Mesendoderm (in vitro differentiated cells): ENCODE data around the gene COX11.
A peak's percentile ranks its signal among the peaks of the same experiment; 100 is the strongest.

Source experiments
- DNase-seq: peaks from one replicate; pipeline ENCODE4 v3.0.0; 2013
- H2AK5ac ChIP-seq: 2 replicates; pipeline ENCODE4 v1.6.1; 2013; ENCODE audit warnings: low read length, inconsistent platforms
- H2BK120ac ChIP-seq: 2 replicates; pipeline ENCODE4 v1.6.1; 2013; ENCODE audit warnings: low read depth, mild to moderate bottlenecking, low read length, moderate library complexity, mixed read lengths
- H2BK15ac ChIP-seq: replicated peaks from 2 replicates; pipeline ENCODE4 v1.6.1; 2013; ENCODE audit warnings: low read depth, mild to moderate bottlenecking, moderate library complexity
- H2BK5ac ChIP-seq: 2 replicates; pipeline ENCODE4 v1.6.1; 2013; ENCODE audit warnings: low read length, inconsistent platforms
- H3K18ac ChIP-seq: 2 replicates; pipeline ENCODE4 v1.6.1; 2013; ENCODE audit warnings: mild to moderate bottlenecking, low read length, mixed read lengths
- H3K23ac ChIP-seq: one replicate; pipeline ENCODE4 v1.6.1; 2013; ENCODE audit warnings: low read length
- H3K27ac ChIP-seq: 2 replicates; pipeline ENCODE4 v1.5.1; 2013; ENCODE audit warnings: low read depth, mild to moderate bottlenecking, inconsistent platforms, low read length, moderate library complexity
- H3K27me3 ChIP-seq: 2 replicates; pipeline ENCODE4 v1.6.1; 2013; ENCODE audit warnings: low read length, control low read depth, mild to moderate bottlenecking, inconsistent platforms; ENCODE audit not compliant: insufficient read depth, poor library complexity
- H3K36me3 ChIP-seq: 2 replicates; pipeline ENCODE4 v1.6.1; 2013; ENCODE audit warnings: low read length, inconsistent platforms; ENCODE audit not compliant: control insufficient read depth, insufficient read depth
- H3K4ac ChIP-seq: one replicate; pipeline ENCODE4 v1.6.1; 2013; ENCODE audit warnings: low read depth, mild to moderate bottlenecking, low read length, moderate library complexity
- H3K4me1 ChIP-seq: 2 replicates; pipeline ENCODE4 v1.6.1; 2013; ENCODE audit warnings: low read depth, low read length, inconsistent platforms; ENCODE audit not compliant: control insufficient read depth
- H3K4me2 ChIP-seq: 2 replicates; pipeline ENCODE4 v1.6.1; 2013; ENCODE audit warnings: low read length
- H3K4me3 ChIP-seq: 2 replicates; pipeline ENCODE4 v1.5.1; 2013; ENCODE audit warnings: mild to moderate bottlenecking, low read length
- H3K56ac ChIP-seq: one replicate; pipeline ENCODE4 v1.6.1; 2013; ENCODE audit warnings: low read length
- H3K79me1 ChIP-seq: 2 replicates; pipeline ENCODE4 v1.6.1; 2013; ENCODE audit warnings: low read length, inconsistent platforms
- H3K79me2 ChIP-seq: 2 replicates; pipeline ENCODE4 v1.6.1; 2013; ENCODE audit warnings: mild to moderate bottlenecking, low read length; ENCODE audit not compliant: control insufficient read depth, insufficient read depth
- H3K9ac ChIP-seq: 2 replicates; pipeline ENCODE4 v1.6.1; 2013; ENCODE audit warnings: low read length, inconsistent platforms
- H4K5ac ChIP-seq: one replicate; pipeline ENCODE4 v1.6.1; 2013; ENCODE audit warnings: low read length
- H4K8ac ChIP-seq: one replicate; pipeline ENCODE4 v1.6.1; 2013; ENCODE audit warnings: low read depth, mild to moderate bottlenecking, control low read depth, low read length, moderate library complexity
- WGBS: extraction: QIAGEN DNeasy Blood & Tissue Kit; methylation state at CpG from one replicate; pipeline ENCODE4 v1.1.7; 2013; ENCODE audit warnings: low lambda C conversion rate, missing lambda C conversion rate; ENCODE audit not compliant: insufficient coverage; ENCODE audit errors: extremely low coverage; 5-methylcytosine and 5-hydroxymethylcytosine counted together

COX11 gene

GRCh38 chr17:54956791-54957190 lies 11.7 kb downstream of the COX11 start:
- no peak overlapping the region for H4K8ac ChIP-seq
- H3K18ac ChIP-seq = no peak overlapping the region
- peak; percentile 73 for DNase-seq
- H4K5ac ChIP-seq = no peak overlapping the region
- no peaks in the 10 kb centered on the region for H3K79me2 ChIP-seq
- H3K4ac ChIP-seq = no peak overlapping the region
- no peak overlapping the region for H3K56ac ChIP-seq
- no peak overlapping the region for H2BK5ac ChIP-seq
- no peak overlapping the region for H3K27ac ChIP-seq
- no peak overlapping the region for H3K23ac ChIP-seq
- H3K4me2 ChIP-seq = no peak overlapping the region
- no peaks in the 10 kb centered on the region for H3K79me1 ChIP-seq
- peaks cover 1% of the 10 kb centered on the region for H3K36me3 ChIP-seq
- no peak overlapping the region for H2BK120ac ChIP-seq
- H3K4me3 ChIP-seq = no peak overlapping the region
- H3K9ac ChIP-seq = no peak overlapping the region
- H2AK5ac ChIP-seq = no peak overlapping the region
- H3K27me3 ChIP-seq = no peaks in the 10 kb centered on the region
- no CpG with 5 or more reads among the region's 3 CpGs for WGBS
- no peak overlapping the region for H2BK15ac ChIP-seq
- no peaks in the 10 kb centered on the region for H3K4me1 ChIP-seq

GRCh38 chr17:54951286-54951685 lies 17.2 kb downstream of the COX11 start:
- Histone ChIP-seq H3K36me3 (peaks cover 2% of the 10 kb centered on the region), H3K4ac (no peak overlapping the region), H2AK5ac (no peak overlapping the region), H2BK15ac (no peak overlapping the region), H3K4me3 (no peak overlapping the region), H3K4me1 (no peaks in the 10 kb centered on the region), H3K79me1 (no peaks in the 10 kb centered on the region), H2BK5ac (no peak overlapping the region), H4K5ac (no peak overlapping the region), H3K27me3 (no peaks in the 10 kb centered on the region), H4K8ac (no peak overlapping the region), H3K18ac (no peak overlapping the region), H3K56ac (no peak overlapping the region), H3K9ac (no peak overlapping the region), H2BK120ac (no peak overlapping the region), H3K23ac (no peak overlapping the region), H3K4me2 (no peak overlapping the region), H3K27ac (no peak overlapping the region), H3K79me2 (no peaks in the 10 kb centered on the region)
- DNase-seq = no peak
- WGBS = no CpG with 5 or more reads among the region's 4 CpGs

DNA sequence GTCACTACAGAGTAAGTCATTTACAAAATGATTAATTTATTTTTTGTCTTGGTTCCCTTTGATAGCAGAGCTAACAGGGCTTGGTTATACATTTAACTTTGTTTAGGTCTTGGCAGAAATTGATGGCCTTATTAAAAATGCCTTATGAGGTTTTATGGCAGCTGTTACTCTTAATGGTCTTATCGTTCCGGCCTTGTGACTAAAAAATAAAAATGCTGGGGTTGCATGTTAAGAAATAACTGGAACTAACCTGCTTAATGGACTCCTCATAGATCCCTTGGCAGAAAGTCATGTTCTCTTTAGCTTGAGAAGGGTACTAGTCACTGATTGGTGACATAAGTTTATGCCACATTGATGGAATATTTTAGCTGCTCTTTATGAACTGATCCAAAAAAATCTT lies 18.3 kb downstream of the COX11 start:
- Histone ChIP-seq H3K4me2 (no peak overlapping the region), H2BK120ac (no peak overlapping the region), H3K79me1 (no peaks in the 10 kb centered on the region), H4K8ac (no peak overlapping the region), H3K36me3 (peaks cover 2% of the 10 kb centered on the region), H3K18ac (no peak overlapping the region), H4K5ac (no peak overlapping the region), H3K4ac (no peak overlapping the region), H3K79me2 (no peaks in the 10 kb centered on the region), H2BK15ac (no peak overlapping the region), H2AK5ac (no peak overlapping the region), H3K4me3 (no peak overlapping the region), H3K23ac (no peak overlapping the region), H3K27me3 (no peaks in the 10 kb centered on the region), H3K4me1 (no peaks in the 10 kb centered on the region), H3K27ac (no peak overlapping the region), H3K9ac (no peak overlapping the region), H2BK5ac (no peak overlapping the region), H3K56ac (no peak overlapping the region)
- WGBS = no CpG with 5 or more reads among the region's 2 CpGs
- no peak for DNase-seq

DNA sequence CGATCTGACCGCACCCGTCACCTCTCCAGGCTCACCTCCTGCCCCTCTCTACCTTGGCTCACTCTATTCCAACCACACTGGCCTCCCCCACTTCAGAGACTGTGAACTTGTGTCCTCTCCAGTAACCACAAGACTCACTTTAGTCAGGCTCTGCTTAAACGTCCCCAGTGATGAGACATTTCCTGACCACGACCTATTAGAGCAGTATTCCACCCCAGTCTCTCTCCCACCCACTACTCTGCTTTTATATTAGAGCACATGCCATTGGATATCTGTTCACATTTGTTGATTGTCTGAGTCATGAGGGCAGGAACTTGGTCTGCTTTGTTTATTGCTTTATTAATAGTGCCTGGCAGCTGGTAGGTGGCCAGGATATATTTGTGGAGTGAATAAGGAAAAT lies 20.1 kb downstream of the COX11 start:
- H3K79me2 ChIP-seq = no peaks in the 10 kb centered on the region
- no peak overlapping the region for H3K9ac ChIP-seq

DNA sequence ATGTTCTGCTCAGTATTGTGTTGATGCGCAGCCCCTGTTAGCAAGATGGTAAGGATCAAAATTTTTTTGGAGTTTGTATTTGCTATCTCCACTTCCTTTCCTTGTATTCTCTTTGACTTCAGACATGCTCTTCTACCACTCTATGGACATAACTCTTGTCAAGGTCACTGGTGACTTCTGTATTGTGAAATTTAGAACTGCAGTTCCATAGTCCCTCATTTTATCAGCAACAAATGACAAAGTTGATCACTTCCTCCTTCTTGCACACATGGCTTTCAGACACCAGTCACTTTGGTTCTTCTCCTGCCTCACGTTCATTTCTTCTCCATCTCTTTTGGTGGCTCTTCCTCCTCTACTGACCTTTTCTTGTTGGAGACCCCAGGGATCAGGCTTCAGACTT lies 21.1 kb downstream of the COX11 start:
- WGBS = no CpG with 5 or more reads among the region's 2 CpGs
- H3K79me1 ChIP-seq = no peaks in the 10 kb centered on the region
- peaks cover 2% of the 10 kb centered on the region for H3K36me3 ChIP-seq

More for the DNA sequence above, 20.1 kb downstream of the COX11 start:
- no peak overlapping the region for H2AK5ac ChIP-seq
- H3K4me3 ChIP-seq = no peak overlapping the region
- no peaks in the 10 kb centered on the region for H3K27me3 ChIP-seq
- no peak overlapping the region for H4K8ac ChIP-seq
- H3K23ac ChIP-seq = no peak overlapping the region
- H2BK120ac ChIP-seq = no peak overlapping the region
- H3K27ac ChIP-seq = no peak overlapping the region
- no peak overlapping the region for H3K4ac ChIP-seq
- no peak overlapping the region for H3K18ac ChIP-seq
- H3K36me3 ChIP-seq = peaks cover 2% of the 10 kb centered on the region
- H3K4me1 ChIP-seq = no peaks in the 10 kb centered on the region
- H2BK15ac ChIP-seq = no peak overlapping the region
- no peak overlapping the region for H4K5ac ChIP-seq
- peak overlapping the region; percentile 15 for H3K56ac ChIP-seq
- WGBS = no CpG with 5 or more reads among the region's 5 CpGs
- DNase-seq = no peak
- no peak overlapping the region for H2BK5ac ChIP-seq
- no peak overlapping the region for H3K4me2 ChIP-seq
- H3K79me1 ChIP-seq = no peaks in the 10 kb centered on the region

GRCh38 chr17:54945671-54946070 lies 22.8 kb downstream of the COX11 start:
- H4K5ac ChIP-seq = no peak overlapping the region
- no peak overlapping the region for H2BK15ac ChIP-seq
- no peak overlapping the region for H2BK5ac ChIP-seq
- H3K4ac ChIP-seq = no peak overlapping the region
- no peak overlapping the region for H3K23ac ChIP-seq
- H2BK120ac ChIP-seq = no peak overlapping the region
- DNase-seq = no peak
- H3K4me2 ChIP-seq = no peak overlapping the region
- no peak overlapping the region for H3K56ac ChIP-seq
- H4K8ac ChIP-seq = no peak overlapping the region
- H3K27me3 ChIP-seq = no peaks in the 10 kb centered on the region
- no peaks in the 10 kb centered on the region for H3K79me2 ChIP-seq
- H2AK5ac ChIP-seq = no peak overlapping the region
- no peak overlapping the region for H3K27ac ChIP-seq
- peaks cover 2% of the 10 kb centered on the region for H3K36me3 ChIP-seq
- no peak overlapping the region for H3K9ac ChIP-seq
- no CpG with 5 or more reads among the region's 1 CpG for WGBS
- H3K4me1 ChIP-seq = no peaks in the 10 kb centered on the region
- no peak overlapping the region for H3K18ac ChIP-seq
- no peaks in the 10 kb centered on the region for H3K79me1 ChIP-seq
- no peak overlapping the region for H3K4me3 ChIP-seq

More for the DNA sequence above, 21.1 kb downstream of the COX11 start:
- DNase-seq = no peak
- no peaks in the 10 kb centered on the region for H3K27me3 ChIP-seq
- H3K4me3 ChIP-seq = no peak overlapping the region
- no peak overlapping the region for H2BK15ac ChIP-seq
- H3K9ac ChIP-seq = no peak overlapping the region
- H4K5ac ChIP-seq = no peak overlapping the region
- no peak overlapping the region for H3K18ac ChIP-seq
- no peak overlapping the region for H3K56ac ChIP-seq
- H3K23ac ChIP-seq = no peak overlapping the region
- no peaks in the 10 kb centered on the region for H3K79me2 ChIP-seq
- no peak overlapping the region for H4K8ac ChIP-seq
- H3K4ac ChIP-seq = no peak overlapping the region
- H2BK5ac ChIP-seq = no peak overlapping the region
- H2BK120ac ChIP-seq = no peak overlapping the region
- no peak overlapping the region for H3K27ac ChIP-seq
- H3K4me1 ChIP-seq = no peaks in the 10 kb centered on the region
- H2AK5ac ChIP-seq = no peak overlapping the region
- H3K4me2 ChIP-seq = no peak overlapping the region
